Measurements from ENCODE around the gene WLS.

DNA sequence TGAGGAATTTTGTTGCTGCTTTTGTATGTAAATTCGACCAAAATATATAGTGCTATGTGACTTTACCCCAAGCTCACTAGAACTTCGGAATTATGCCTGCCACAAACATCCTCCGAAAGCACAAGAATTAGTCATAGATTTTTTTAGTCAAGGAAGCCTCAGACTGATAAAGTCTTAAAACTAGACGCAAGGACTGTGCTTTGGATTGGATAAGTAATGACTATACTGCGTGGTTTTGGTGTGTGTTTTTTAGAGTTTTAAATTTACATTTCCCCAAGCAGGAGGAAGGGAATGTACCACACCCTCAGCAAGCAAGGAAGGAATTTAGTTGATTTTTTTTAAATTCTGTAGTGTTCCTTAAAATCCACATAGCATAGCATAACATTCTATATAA lies 10.3 kb downstream of the WLS start:
- TF ChIP-seq SUZ12 (IDR thresholded peaks at IDR 0.05; ENCODE audit: extremely low read depth, insufficient read depth, insufficient read length) (no peak), YY1 (IDR thresholded peaks at IDR 0.05; ENCODE audit: insufficient read depth, insufficient read length) (no peak), ZNF274 (IDR thresholded peaks at IDR 0.05; ENCODE audit: low read depth, low read length) (no peak)
